Measurements from ENCODE around the gene DQX1.
"Not testable (repeated sequence)": the region's sequence is repeated elsewhere in the genome, so short reads cannot be mapped to it uniquely, and the experiment has no call there.

Gene DQX1

DNA sequence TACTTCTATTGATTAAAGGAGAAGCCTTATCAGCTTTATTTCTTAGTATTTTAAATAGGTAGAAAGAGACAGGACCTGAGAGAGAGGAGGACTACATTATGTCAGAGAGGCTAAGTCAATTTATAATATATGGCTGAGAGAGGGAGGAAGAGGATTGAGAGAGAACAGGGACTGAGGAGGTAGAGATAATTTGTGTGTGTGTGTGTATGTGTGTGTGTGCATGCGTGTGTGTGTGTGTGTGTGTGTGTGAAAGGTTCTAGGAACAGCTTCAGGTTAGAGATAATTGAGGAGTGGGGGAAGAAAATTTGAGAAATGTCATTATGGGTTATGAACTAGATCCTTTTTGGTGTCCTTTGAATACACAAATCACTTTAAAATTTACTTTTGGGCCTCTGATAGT, 43.7 kb upstream of the DQX1 start:
- H3K4me3 ChIP-seq (ENCODE audit: low read depth, low read length), result no peak overlapping the region
- TF ChIP-seq, protein P1, sequence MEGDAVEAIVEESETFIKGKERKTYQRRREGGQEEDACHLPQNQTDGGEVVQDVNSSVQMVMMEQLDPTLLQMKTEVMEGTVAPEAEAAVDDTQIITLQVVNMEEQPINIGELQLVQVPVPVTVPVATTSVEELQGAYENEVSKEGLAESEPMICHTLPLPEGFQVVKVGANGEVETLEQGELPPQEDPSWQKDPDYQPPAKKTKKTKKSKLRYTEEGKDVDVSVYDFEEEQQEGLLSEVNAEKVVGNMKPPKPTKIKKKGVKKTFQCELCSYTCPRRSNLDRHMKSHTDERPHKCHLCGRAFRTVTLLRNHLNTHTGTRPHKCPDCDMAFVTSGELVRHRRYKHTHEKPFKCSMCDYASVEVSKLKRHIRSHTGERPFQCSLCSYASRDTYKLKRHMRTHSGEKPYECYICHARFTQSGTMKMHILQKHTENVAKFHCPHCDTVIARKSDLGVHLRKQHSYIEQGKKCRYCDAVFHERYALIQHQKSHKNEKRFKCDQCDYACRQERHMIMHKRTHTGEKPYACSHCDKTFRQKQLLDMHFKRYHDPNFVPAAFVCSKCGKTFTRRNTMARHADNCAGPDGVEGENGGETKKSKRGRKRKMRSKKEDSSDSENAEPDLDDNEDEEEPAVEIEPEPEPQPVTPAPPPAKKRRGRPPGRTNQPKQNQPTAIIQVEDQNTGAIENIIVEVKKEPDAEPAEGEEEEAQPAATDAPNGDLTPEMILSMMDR (IDR thresholded peaks at IDR 0.05; ENCODE audit: insufficient read depth, low read depth, low read length, missing control alignments), result no peak
- no peak for DNase-seq (ENCODE audit: low read depth)

DNA sequence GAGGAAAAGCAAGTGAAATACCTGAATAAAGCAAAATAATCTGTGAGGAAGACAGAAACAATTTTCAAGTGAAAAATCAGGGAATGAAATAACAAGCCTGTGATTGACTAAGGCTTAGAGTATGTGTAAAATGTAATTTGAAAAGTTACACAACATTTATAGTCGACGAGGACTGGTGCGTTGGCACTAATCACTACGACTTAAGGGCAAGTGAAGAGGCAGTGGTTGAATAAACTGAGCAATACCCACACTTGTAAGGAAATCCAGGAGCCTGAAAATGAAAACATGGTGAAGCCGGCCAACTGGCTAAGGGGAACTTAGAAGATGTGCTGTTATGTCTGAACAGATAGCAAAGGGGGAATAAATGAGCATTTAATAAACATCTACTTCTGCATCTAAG, 41.9 kb upstream of the DQX1 start:
- no peak overlapping the region for H3K4me3 ChIP-seq (ENCODE audit: low read depth, low read length)
- TF ChIP-seq, protein P1 (IDR thresholded peaks at IDR 0.05; ENCODE audit: insufficient read depth, low read depth, low read length, missing control alignments), result no peak
- no peak for DNase-seq (ENCODE audit: low read depth)

DNA sequence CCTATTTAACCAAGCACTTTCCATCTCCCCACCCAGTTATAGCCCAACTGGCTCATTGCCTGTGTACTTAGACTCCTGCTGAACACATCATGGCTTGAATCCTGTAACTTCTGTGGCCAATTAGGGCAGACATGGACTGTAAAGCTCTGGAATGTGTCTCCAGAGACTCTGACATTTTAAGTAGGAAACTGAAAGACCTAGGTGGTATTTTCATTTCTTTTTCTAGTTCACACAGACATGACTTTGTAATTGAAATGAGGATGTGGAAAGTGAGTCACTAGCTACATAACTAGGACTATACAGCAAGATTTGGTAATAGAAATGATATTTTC, 40.7 kb upstream of the DQX1 start:
- H3K4me3 ChIP-seq (ENCODE audit: low read depth, low read length), result no peak overlapping the region
- TF ChIP-seq, protein P1 (IDR thresholded peaks at IDR 0.05; ENCODE audit: insufficient read depth, low read depth, low read length, missing control alignments), result no peak
- peak; percentile 56 for DNase-seq (ENCODE audit: low read depth)

DNA sequence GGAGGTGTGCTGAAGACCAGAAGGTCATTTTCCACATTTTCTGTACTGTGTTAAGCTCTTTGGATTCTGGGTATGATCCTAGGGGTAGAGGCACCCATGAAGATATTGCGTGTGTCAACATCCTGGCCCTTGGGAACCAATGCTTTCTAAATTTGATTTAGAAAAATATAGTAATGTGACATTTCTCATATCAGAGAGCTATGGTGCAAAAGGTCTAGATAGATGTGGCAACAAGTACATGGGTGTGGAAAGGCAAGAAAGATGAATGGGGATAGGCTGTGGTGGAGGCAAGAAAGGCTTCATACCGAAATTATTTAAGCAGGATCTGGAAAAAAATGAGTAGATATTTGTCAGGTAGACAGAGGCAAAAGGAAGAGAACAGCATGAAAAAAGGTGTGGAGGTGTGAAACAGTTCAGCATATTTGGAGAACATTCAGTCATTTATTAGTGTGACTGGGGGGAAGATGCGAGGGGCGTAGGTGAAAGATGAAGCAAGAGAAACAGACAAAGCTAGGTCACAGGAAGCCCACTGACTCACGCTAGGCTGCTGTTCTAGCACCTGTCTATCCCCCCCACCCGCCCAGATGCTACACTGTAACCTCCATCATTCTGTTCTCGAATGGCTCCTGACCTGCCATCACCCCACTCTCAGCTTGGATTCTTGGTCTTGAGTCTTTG, 40.2 kb upstream of the DQX1 start:
- DNase-seq (ENCODE audit: low read depth), result no peak
- TF ChIP-seq, protein P1 (IDR thresholded peaks at IDR 0.05; ENCODE audit: insufficient read depth, low read depth, low read length, missing control alignments), result no peak
- H3K4me3 ChIP-seq (ENCODE audit: low read depth, low read length), result no peak overlapping the region

- no peak for DNase-seq (ENCODE audit: low read depth)
- TF ChIP-seq, protein P1 (IDR thresholded peaks at IDR 0.05; ENCODE audit: insufficient read depth, low read depth, low read length, missing control alignments), result no peak
- no peak overlapping the region for H3K4me3 ChIP-seq (ENCODE audit: low read depth, low read length)
Measured at GRCh38 chr2:74564222-74564621, 38.2 kb upstream of the DQX1 start.

DNA sequence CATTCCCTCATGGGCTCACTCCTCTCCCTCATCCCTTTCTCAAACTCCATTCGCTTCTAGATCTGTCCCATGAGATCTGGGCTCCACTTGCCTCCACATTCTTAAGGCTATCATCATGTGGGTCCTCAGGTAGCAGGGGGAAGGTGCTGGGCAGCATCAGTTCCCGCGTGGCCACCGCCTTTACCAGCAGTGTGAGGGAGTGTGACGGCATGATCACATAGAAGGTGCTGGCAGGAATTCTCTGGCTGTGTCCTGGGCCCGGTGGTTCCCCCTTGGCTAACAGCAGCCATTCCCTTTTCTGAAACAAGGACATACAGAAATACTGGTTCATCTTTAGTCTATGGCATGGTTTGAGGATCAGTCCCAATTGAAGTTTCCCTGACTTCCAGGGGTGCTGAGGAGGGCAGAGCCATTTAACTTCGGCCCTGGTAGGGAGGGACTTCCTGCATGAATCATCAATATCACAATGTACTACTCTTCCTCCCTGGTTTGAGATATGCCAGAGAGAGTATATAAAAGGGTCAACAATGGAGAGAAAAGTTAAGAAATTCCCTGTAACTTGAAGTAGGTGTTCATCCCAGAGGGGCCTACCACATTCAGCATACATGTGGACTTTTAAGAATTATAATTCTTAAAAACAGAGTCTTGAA, 36.2 kb upstream of the DQX1 start:
- TF ChIP-seq, protein P1 (IDR thresholded peaks at IDR 0.05; ENCODE audit: insufficient read depth, low read depth, low read length, missing control alignments), result no peak
- no peak for DNase-seq (ENCODE audit: low read depth)
- no peak overlapping the region for H3K4me3 ChIP-seq (ENCODE audit: low read depth, low read length)

GRCh38 chr2:74561022-74561421, 35.0 kb upstream of the DQX1 start:
- DNase-seq (ENCODE audit: low read depth); H3K4me3 ChIP-seq (ENCODE audit: low read depth, low read length): not testable (repeated sequence)

Data from GM12865 (cell line).